GM10266 (cell line): ENCODE data around the gene SCYL3.

Source experiments
- DNase-seq: peaks from one replicate; pipeline ENCODE4 v3.0.0; 2012; ENCODE audit errors: extremely low spot score
- CTCF ChIP-seq: IDR thresholded peaks from 2 replicates; pipeline ENCODE4 v1.5.1; 2012; ENCODE audit warnings: mild to moderate bottlenecking, low read depth; ENCODE audit not compliant: control insufficient read depth, insufficient read depth; ENCODE audit errors: missing control alignments

SCYL3 gene

GRCh38 chr1:169886931-169887330, 6.8 kb downstream of the SCYL3 start:
- no peak for TF ChIP-seq CTCF

GRCh38 chr1:169886422-169886821, 7.3 kb downstream of the SCYL3 start:
- no peak for TF ChIP-seq CTCF
- no peak for DNase-seq

More at GRCh38 chr1:169886931-169887330, 6.8 kb downstream of the SCYL3 start:
- no peak for DNase-seq

GRCh38 chr1:169885207-169885606, 8.5 kb downstream of the SCYL3 start:
- no peak for DNase-seq
- no peak for TF ChIP-seq CTCF

GRCh38 chr1:169884634-169885033, 9.1 kb downstream of the SCYL3 start:
- no peak for TF ChIP-seq CTCF
- DNase-seq, result no peak

- DNase-seq, result no peak
- TF ChIP-seq CTCF, result no peak
These were observed 11.6 kb downstream of the SCYL3 start for GRCh38 chr1:169882039-169882511.

GRCh38 chr1:169879034-169879840, 14.5 kb downstream of the SCYL3 start:
- no peak for TF ChIP-seq CTCF
- DNase-seq, result no peak

- no peak for TF ChIP-seq CTCF
- DNase-seq, result no peak
These were observed 15.2 kb downstream of the SCYL3 start for GRCh38 chr1:169878498-169878897.
